ENCODE measurements around the gene PDE2A. TPM values are rescaled to one million over a fixed set of nuclear protein-coding genes. Genes with fewer than 3 reads are reported as not detected.

Gene PDE2A
- total RNA-seq, 1 donor from 2014 or later = not detected

GRCh38 chr11:72599325-72600117 lies 74.7 kb downstream of the PDE2A start:
- Mint-ChIP-seq H3K27ac (ENCODE audit: unreplicated experiment) (no peak overlapping the region), H3K27me3 (ENCODE audit: unreplicated experiment) (peaks cover 56% of the 10 kb centered on the region), H3K9me3 (ENCODE audit: unreplicated experiment) (no peaks in the 10 kb centered on the region), H3K36me3 (ENCODE audit: unreplicated experiment) (no peaks in the 10 kb centered on the region), H3K4me3 (ENCODE audit: unreplicated experiment) (no peak overlapping the region), H3K4me1 (ENCODE audit: unreplicated experiment) (no peaks in the 10 kb centered on the region)
- no peak for DNase-seq (ENCODE audit: extremely low spot score, unreplicated experiment)
- TF ChIP-seq CTCF (IDR thresholded peaks at IDR 0.05) = no peak

- H3K4me1 Mint-ChIP-seq (ENCODE audit: unreplicated experiment) = no peaks in the 10 kb centered on the region
- DNase-seq (ENCODE audit: extremely low spot score, unreplicated experiment) = no peak
- H3K9me3 Mint-ChIP-seq (ENCODE audit: unreplicated experiment) = no peaks in the 10 kb centered on the region
- H3K27ac Mint-ChIP-seq (ENCODE audit: unreplicated experiment) = no peak overlapping the region
- no peak overlapping the region for H3K4me3 Mint-ChIP-seq (ENCODE audit: unreplicated experiment)
- H3K36me3 Mint-ChIP-seq (ENCODE audit: unreplicated experiment) = no peaks in the 10 kb centered on the region
- TF ChIP-seq CTCF (IDR thresholded peaks at IDR 0.05) = peak; percentile 44
- peaks cover 57% of the 10 kb centered on the region for H3K27me3 Mint-ChIP-seq (ENCODE audit: unreplicated experiment)
Observed at GRCh38 chr11:72598906-72599305, 75.3 kb downstream of the PDE2A start.

- Mint-ChIP-seq H3K4me3 (ENCODE audit: unreplicated experiment) (no peak overlapping the region), H3K4me1 (ENCODE audit: unreplicated experiment) (no peaks in the 10 kb centered on the region), H3K36me3 (ENCODE audit: unreplicated experiment) (no peaks in the 10 kb centered on the region), H3K27ac (ENCODE audit: unreplicated experiment) (no peak overlapping the region), H3K27me3 (ENCODE audit: unreplicated experiment) (peaks cover 58% of the 10 kb centered on the region), H3K9me3 (ENCODE audit: unreplicated experiment) (no peaks in the 10 kb centered on the region)
- TF ChIP-seq CTCF (IDR thresholded peaks at IDR 0.05) = no peak
- no peak for DNase-seq (ENCODE audit: extremely low spot score, unreplicated experiment)
Observed at GRCh38 chr11:72598466-72598865, 75.8 kb downstream of the PDE2A start.

- no peak for DNase-seq (ENCODE audit: extremely low spot score, unreplicated experiment)
- Mint-ChIP-seq H3K4me1 (ENCODE audit: unreplicated experiment) (no peaks in the 10 kb centered on the region), H3K27me3 (ENCODE audit: unreplicated experiment) (peaks cover 61% of the 10 kb centered on the region), H3K4me3 (ENCODE audit: unreplicated experiment) (no peak overlapping the region), H3K9me3 (ENCODE audit: unreplicated experiment) (no peaks in the 10 kb centered on the region), H3K27ac (ENCODE audit: unreplicated experiment) (no peak overlapping the region), H3K36me3 (ENCODE audit: unreplicated experiment) (no peaks in the 10 kb centered on the region)
- TF ChIP-seq CTCF (IDR thresholded peaks at IDR 0.05) = no peak
Observed at GRCh38 chr11:72597721-72598120, 76.5 kb downstream of the PDE2A start.

GRCh38 chr11:72595292-72595684 lies 78.9 kb downstream of the PDE2A start:
- no peak for TF ChIP-seq CTCF (IDR thresholded peaks at IDR 0.05)
- no peaks in the 10 kb centered on the region for H3K9me3 Mint-ChIP-seq (ENCODE audit: unreplicated experiment)
- no peak for DNase-seq (ENCODE audit: extremely low spot score, unreplicated experiment)
- H3K27ac Mint-ChIP-seq (ENCODE audit: unreplicated experiment) = no peak overlapping the region
- no peaks in the 10 kb centered on the region for H3K36me3 Mint-ChIP-seq (ENCODE audit: unreplicated experiment)
- H3K4me1 Mint-ChIP-seq (ENCODE audit: unreplicated experiment) = peaks cover 3% of the 10 kb centered on the region
- H3K4me3 Mint-ChIP-seq (ENCODE audit: unreplicated experiment) = no peak overlapping the region
- H3K27me3 Mint-ChIP-seq (ENCODE audit: unreplicated experiment) = peaks cover 75% of the 10 kb centered on the region
